Prostate gland (tissue), 2 donors: ENCODE measurements around the gene CHCHD3. TPM values are rescaled to one million over a fixed set of nuclear protein-coding genes. Genes with fewer than 3 reads are reported as not detected.

Experiments used
- DNase-seq: peaks from one replicate; pipeline ENCODE4 v3.0.0-alpha.2; 2019; ENCODE audit warnings: low spot score
- H3K27ac ChIP-seq, 2 donors: fragments of 200-600 bp; sonication (generic); 2 replicates each; pipeline ENCODE4 v1.5.1; 2017 to 2019
- H3K27me3 ChIP-seq: fragments of 200-600 bp; sonication (generic); replicated peaks from 2 replicates; pipeline ENCODE4 v1.5.1; 2019; ENCODE audit not compliant: insufficient read depth
- H3K36me3 ChIP-seq, 2 donors: fragments of 200-600 bp; sonication (generic); 1 replicate in 1 of 2; 2 replicates in 1 of 2; pipeline versions ENCODE4 v1.5.1 to v1.8.1; 2017 to 2019
- H3K4me1 ChIP-seq: fragments of 200-600 bp; sonication (generic); replicated peaks from 2 replicates; pipeline ENCODE4 v1.5.1; 2019
- H3K4me3 ChIP-seq, 2 donors: fragments of 200-600 bp; sonication (generic); 2 replicates each; pipeline ENCODE4 v1.5.1; 2017 to 2019
- H3K9me3 ChIP-seq: fragments of 200-600 bp; sonication (generic); 2 replicates; pipeline ENCODE4 v1.5.1; 2017
- CTCF ChIP-seq, 4 experiments: fragments of 200-600 bp in 2 of 4; fragments of 450-650 bp in 2 of 4; sonication (generic) in 2 of 4; IDR thresholded peaks; 1 replicate in 3 of 4; 2 replicates in 1 of 4; pipeline ENCODE4 v1.5.1; 2016 to 2019; ENCODE audit warnings: antibody characterized with exemption in 4 of 4, mild to moderate bottlenecking in 2 of 4, moderate library complexity in 2 of 4
- POLR2A ChIP-seq: fragments of 450-650 bp; IDR thresholded peaks from one replicate; pipeline ENCODE4 v1.6.1; 2016; ENCODE audit warnings: antibody characterized with exemption, mild to moderate bottlenecking
- POLR2AphosphoS5 ChIP-seq: sonication (generic); formaldehyde crosslinking; IDR thresholded peaks from one replicate; pipeline ENCODE4 v1.6.1; 2017; ENCODE audit warnings: antibody characterized with exemption
- whole genome bisulfite sequencing: methylation state at CpG from one replicate; pipeline ENCODE4 v1.1.5; 2018; 5-methylcytosine and 5-hydroxymethylcytosine counted together
- intact Hi-C: fragments of 100-400 bp; cut with DNase I; formaldehyde crosslinking; loops from one replicate; pipeline ENCODE4 v1.14.2; 2022
- total RNA-seq, 2 donors: library from RNA; depleted of rRNA; stranded (reverse); fragments of >200 nt; gene quantifications; one replicate each; pipeline ENCODE4 v1.1.0, GENCODE V29; 2016

The CHCHD3 gene
- total RNA-seq, 2 donors from 2014 or later: 33.2 to 40.9 TPM

GRCh38 chr7:133026210-133026859 lies 55.6 kb downstream of the CHCHD3 start:
- H3K4me3 ChIP-seq: no peak overlapping the region
- no peaks in the 10 kb centered on the region for H3K27me3 ChIP-seq
- H3K9me3 ChIP-seq: no peaks in the 10 kb centered on the region
- no peak for DNase-seq
- WGBS: 96% methylated on average over 2 of the region's 2 CpGs
- H3K36me3 ChIP-seq: no peaks in the 10 kb centered on the region
- no peak for TF ChIP-seq POLR2A
- no peak for TF ChIP-seq POLR2AphosphoS5
- no peak for TF ChIP-seq CTCF (IDR thresholded peaks at IDR 0.05)
- intact Hi-C loops: no loop called here
- no peaks in the 10 kb centered on the region for H3K4me1 ChIP-seq
- no peak overlapping the region for H3K27ac ChIP-seq

GRCh38 chr7:133025056-133025455 lies 56.8 kb downstream of the CHCHD3 start:
- Histone ChIP-seq H3K36me3 (no peaks in the 10 kb centered on the region), H3K9me3 (no peaks in the 10 kb centered on the region), H3K27ac (no peak overlapping the region), H3K4me1 (no peaks in the 10 kb centered on the region), H3K4me3 (no peak overlapping the region), H3K27me3 (no peaks in the 10 kb centered on the region)
- intact Hi-C loops: no loop called here
- DNase-seq: no peak
- TF ChIP-seq CTCF (IDR thresholded peaks at IDR 0.05) (no peak), POLR2A (no peak), POLR2AphosphoS5 (no peak)
- WGBS: 87% methylated on average over 2 of the region's 2 CpGs

GRCh38 chr7:133024596-133024995 lies 57.3 kb downstream of the CHCHD3 start:
- intact Hi-C loops: no loop called here
- DNase-seq: no peak
- H3K27ac ChIP-seq: no peak overlapping the region
- H3K4me3 ChIP-seq: no peak overlapping the region
- no peaks in the 10 kb centered on the region for H3K27me3 ChIP-seq
- no peaks in the 10 kb centered on the region for H3K36me3 ChIP-seq
- no peaks in the 10 kb centered on the region for H3K9me3 ChIP-seq
- no peaks in the 10 kb centered on the region for H3K4me1 ChIP-seq
- 88% methylated on average over 5 of the region's 5 CpGs for WGBS
- TF ChIP-seq POLR2A: no peak
- no peak for TF ChIP-seq CTCF (IDR thresholded peaks at IDR 0.05)
- TF ChIP-seq POLR2AphosphoS5: no peak

- Histone ChIP-seq H3K4me3 (no peak overlapping the region), H3K36me3 (no peaks in the 10 kb centered on the region), H3K27ac (no peak overlapping the region), H3K9me3 (no peaks in the 10 kb centered on the region), H3K4me1 (no peaks in the 10 kb centered on the region), H3K27me3 (no peaks in the 10 kb centered on the region)
- no peak for DNase-seq
- TF ChIP-seq POLR2AphosphoS5: no peak
- 71% methylated on average over 4 of the region's 4 CpGs for WGBS
- intact Hi-C loops: no loop called here
These were observed 58.4 kb downstream of the CHCHD3 start for GRCh38 chr7:133023370-133024071.

- Histone ChIP-seq H3K4me1 (no peaks in the 10 kb centered on the region), H3K27me3 (no peaks in the 10 kb centered on the region), H3K36me3 (no peaks in the 10 kb centered on the region), H3K4me3 (no peak overlapping the region), H3K27ac (no peak overlapping the region), H3K9me3 (no peaks in the 10 kb centered on the region)
- TF ChIP-seq POLR2AphosphoS5 (no peak), CTCF (IDR thresholded peaks at IDR 0.05) (no peak), POLR2A (no peak)
- intact Hi-C loops: no loop called here
- no peak for DNase-seq
These were observed 59.2 kb downstream of the CHCHD3 start for GRCh38 chr7:133022661-133023060.
